Measurements from ENCODE around the gene MAP3K12. TPM values are rescaled to one million over a fixed set of nuclear protein-coding genes. Genes with fewer than 3 reads are reported as not detected.
"Not testable (repeated sequence)": the region's sequence is repeated elsewhere in the genome, so short reads cannot be mapped to it uniquely, and the experiment has no call there.

The MAP3K12 gene
- polyA plus RNA-seq, 1 experiment = 35.7 TPM

DNA sequence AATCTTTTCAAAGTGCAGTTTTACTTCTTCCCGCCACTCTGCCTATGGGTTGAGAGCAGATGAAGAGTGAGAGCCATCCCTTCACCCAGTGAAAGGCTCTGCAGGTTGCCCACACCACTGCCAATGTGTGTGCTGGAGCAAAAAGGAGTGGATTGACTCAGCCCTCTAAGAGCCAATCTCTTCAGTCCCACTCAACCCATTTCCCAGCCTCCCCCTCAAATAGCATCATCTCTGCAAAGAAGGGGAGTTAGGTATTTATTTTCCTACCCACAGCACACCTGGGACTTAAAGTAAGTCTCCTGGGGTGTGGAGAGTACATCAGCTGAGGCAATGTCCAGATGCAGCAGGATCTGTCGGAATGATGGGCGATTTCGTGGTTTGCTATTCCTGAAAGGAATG is 15.3 kb downstream of the MAP3K12 start:
- DNase-seq (ENCODE audit: low read depth, low spot score) = no peak
- no peak overlapping the region for H3K27ac ChIP-seq (ENCODE audit: low read depth, low read length)
- ChIA-PET POLR2A (interaction anchor here (1.0 to 6.2 kb wide), 2 partner anchors 16 to 25 kb away, joined by 3 to 50 read pairs; partner anchors contain the start of genes MAP3K12 and TARBP2), CTCF (interaction anchor here (1.0 kb wide), 1 partner anchor 132 kb away, joined by 4 read pairs; no protein-coding TSS in a partner anchor)
- no peaks in the 10 kb centered on the region for H3K9me3 ChIP-seq (ENCODE audit: control insufficient read depth, insufficient read depth, low read length)
- no peaks in the 10 kb centered on the region for H3K27me3 ChIP-seq (ENCODE audit: control insufficient read depth, insufficient read depth, low read length)
- no peak overlapping the region for H3K4me3 ChIP-seq (ENCODE audit: low read depth, low read length)
- TF ChIP-seq CTCF (IDR thresholded peaks at IDR 0.05; ENCODE audit: low read depth, low read length) = no peak

GRCh38 chr12:53483225-53483978 is 15.9 kb downstream of the MAP3K12 start:
- Histone ChIP-seq H3K4me3 (ENCODE audit: low read depth, low read length) (no peak overlapping the region), H3K27me3 (ENCODE audit: control insufficient read depth, insufficient read depth, low read length) (no peaks in the 10 kb centered on the region), H3K9me3 (ENCODE audit: control insufficient read depth, insufficient read depth, low read length) (no peaks in the 10 kb centered on the region), H3K27ac (ENCODE audit: low read depth, low read length) (peak overlapping the region; percentile 21)
- POLR2A ChIA-PET = interaction anchor here (1.0 to 6.2 kb wide), 3 partner anchors 9 to 26 kb away, joined by 3 to 50 read pairs (median 4); partner anchors contain the start of genes MAP3K12 and TARBP2
- DNase-seq (ENCODE audit: low read depth, low spot score) = no peak
- CTCF ChIA-PET = interaction anchor here (0.7 to 1.0 kb wide), 2 partner anchors 50 to 131 kb away, joined by 4 to 5 read pairs; no protein-coding TSS in a partner anchor
- no peak for TF ChIP-seq CTCF (IDR thresholded peaks at IDR 0.05; ENCODE audit: low read depth, low read length)

GRCh38 chr12:53482626-53483168 is 16.6 kb downstream of the MAP3K12 start:
- no peak for TF ChIP-seq CTCF (IDR thresholded peaks at IDR 0.05; ENCODE audit: low read depth, low read length)
- ChIA-PET POLR2A (interaction anchor here (0.8 to 6.2 kb wide), 7 partner anchors 8 to 26 kb away, joined by 3 to 50 read pairs (median 7); partner anchors contain the start of genes MAP3K12 and TARBP2), CTCF (interaction anchor here (0.7 to 1.5 kb wide), 3 partner anchors 50 to 161 kb away, joined by 3 to 7 read pairs (median 5); partner anchors contain the start of gene AAAS)
- no peak for DNase-seq (ENCODE audit: low read depth, low spot score)
- H3K27ac ChIP-seq (ENCODE audit: low read depth, low read length) = peak overlapping the region; percentile 52
- H3K9me3 ChIP-seq (ENCODE audit: control insufficient read depth, insufficient read depth, low read length) = no peaks in the 10 kb centered on the region
- H3K27me3 ChIP-seq (ENCODE audit: control insufficient read depth, insufficient read depth, low read length) = no peaks in the 10 kb centered on the region
- H3K4me3 ChIP-seq (ENCODE audit: low read depth, low read length) = no peak overlapping the region

- H3K4me3 ChIP-seq (ENCODE audit: low read depth, low read length) = no peak overlapping the region
- no peak for DNase-seq (ENCODE audit: low read depth, low spot score)
- H3K27me3 ChIP-seq (ENCODE audit: control insufficient read depth, insufficient read depth, low read length) = no peaks in the 10 kb centered on the region
- ChIA-PET POLR2A (interaction anchor here (0.6 to 6.2 kb wide), 9 partner anchors 9 to 157 kb away, joined by 3 to 50 read pairs (median 4); partner anchors contain the start of genes MAP3K12 and TARBP2), CTCF (interaction anchor here (1.2 to 1.5 kb wide), 3 partner anchors 61 to 160 kb away, joined by 3 to 7 read pairs (median 6); partner anchors contain the start of gene AAAS)
- peak overlapping the region; percentile 52 for H3K27ac ChIP-seq (ENCODE audit: low read depth, low read length)
- TF ChIP-seq CTCF (IDR thresholded peaks at IDR 0.05; ENCODE audit: low read depth, low read length) = peak; percentile 31
- no peaks in the 10 kb centered on the region for H3K9me3 ChIP-seq (ENCODE audit: control insufficient read depth, insufficient read depth, low read length)
Measured at GRCh38 chr12:53481939-53482586, 17.2 kb downstream of the MAP3K12 start.

DNA sequence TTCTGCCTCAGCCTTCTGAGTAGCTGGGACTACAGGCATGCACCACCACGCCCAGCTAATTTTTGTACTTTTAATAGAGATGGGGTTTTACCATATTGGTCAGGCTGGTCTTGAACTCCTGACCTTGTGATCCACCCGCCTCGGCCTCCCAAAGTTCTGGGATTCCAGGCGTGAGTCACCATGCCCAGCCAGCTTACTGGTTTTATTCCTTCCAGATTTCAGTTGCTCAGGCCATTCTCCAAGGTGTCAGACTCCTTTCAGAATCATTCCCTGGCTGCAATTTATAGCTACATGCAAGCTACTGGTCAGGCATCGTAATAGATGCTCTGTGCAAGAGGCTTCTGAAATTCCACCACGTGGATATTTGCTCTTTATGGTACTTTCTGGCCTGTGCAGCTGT is 17.8 kb downstream of the MAP3K12 start:
- H3K27me3 ChIP-seq (ENCODE audit: control insufficient read depth, insufficient read depth, low read length); H3K9me3 ChIP-seq (ENCODE audit: control insufficient read depth, insufficient read depth, low read length); DNase-seq (ENCODE audit: low read depth, low spot score); H3K4me3 ChIP-seq (ENCODE audit: low read depth, low read length): not testable (repeated sequence)
- H3K27ac ChIP-seq (ENCODE audit: low read depth, low read length) = peak overlapping the region; percentile 3
- ChIA-PET POLR2A (interaction anchor here (0.6 to 6.2 kb wide), 8 partner anchors 9 to 157 kb away, joined by 3 to 50 read pairs (median 4); partner anchors contain the start of genes MAP3K12 and TARBP2), CTCF (interaction anchor here (1.2 to 1.5 kb wide), 3 partner anchors 60 to 160 kb away, joined by 3 to 7 read pairs (median 6); partner anchors contain the start of gene AAAS)

Data from AG04450 (cell line).